ENCODE results near the gene IZUMO3.
"Not testable (repeated sequence)": the region's sequence is repeated elsewhere in the genome, so short reads cannot be mapped to it uniquely, and the experiment has no call there.

The IZUMO3 gene, protein sequence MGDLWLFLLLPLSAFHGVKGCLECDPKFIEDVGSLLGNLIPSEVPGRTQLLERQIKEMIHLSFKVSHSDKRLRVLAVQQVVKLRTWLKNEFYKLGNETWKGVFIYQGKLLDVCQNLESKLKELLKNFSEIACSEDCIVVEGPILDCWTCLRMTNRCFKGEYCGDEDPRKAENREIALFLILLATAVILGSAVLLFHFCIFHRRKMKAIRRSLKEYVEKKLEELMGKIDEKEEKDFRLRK

GRCh38 chr9:24545847-24546522 is at the start of gene IZUMO3:
IZUMO3 (minus strand) TSS chr9:24545897; CDS start chr9:24545649, 248 bp downstream.
- in situ Hi-C loops (cut with HindIII; ENCODE audit: low sequenced_read_pairs): no loop called here

- in situ Hi-C loops (cut with HindIII; ENCODE audit: low sequenced_read_pairs): no loop called here
These were observed 48.6 kb upstream of the IZUMO3 start for GRCh38 chr9:24594234-24594850.

DNA sequence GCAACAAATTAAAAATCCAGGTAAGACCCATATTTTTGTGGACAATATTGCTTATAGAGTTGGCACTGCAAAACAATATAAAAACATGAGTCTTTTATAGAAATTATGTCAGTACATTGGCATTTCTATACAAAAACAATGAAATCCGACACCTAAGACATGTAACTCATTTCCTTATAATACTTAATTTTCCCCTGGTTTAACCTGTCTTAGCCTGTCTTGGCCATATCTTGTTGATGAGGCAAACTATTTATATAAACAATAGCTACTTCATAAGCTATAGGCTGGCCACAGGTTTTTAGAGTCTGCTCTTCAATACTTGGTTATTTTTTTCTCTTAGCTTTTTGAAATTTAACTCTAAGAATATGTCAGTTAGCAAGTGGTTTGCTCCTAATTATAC is 44.7 kb upstream of the IZUMO3 start:
- in situ Hi-C loops (cut with HindIII; ENCODE audit: low sequenced_read_pairs): no loop called here

DNA sequence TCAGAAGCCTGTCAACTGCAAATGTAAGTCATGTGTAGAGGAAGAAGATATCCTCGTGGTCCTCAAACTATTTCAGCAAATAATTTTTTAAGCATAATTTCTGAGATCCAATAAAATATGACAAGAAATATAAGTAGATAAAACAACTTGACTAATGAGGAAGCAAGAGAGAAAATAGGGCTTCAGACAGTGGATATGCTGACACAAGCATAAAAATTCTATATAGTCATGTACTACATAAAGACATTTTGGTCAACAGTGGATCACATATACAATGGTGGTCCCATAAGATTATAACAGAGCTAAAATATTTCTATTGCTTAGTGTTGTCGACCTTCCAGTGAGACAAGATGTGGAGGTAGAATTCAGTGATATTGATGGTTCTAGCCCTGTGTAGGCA is 42.2 kb upstream of the IZUMO3 start:
- in situ Hi-C loops (cut with HindIII; ENCODE audit: low sequenced_read_pairs): no loop called here

- in situ Hi-C loops (cut with HindIII; ENCODE audit: low sequenced_read_pairs): no loop called here
These were observed 36.7 kb upstream of the IZUMO3 start for GRCh38 chr9:24582146-24583126.

- in situ Hi-C loops (cut with HindIII; ENCODE audit: low sequenced_read_pairs): not testable (repeated sequence)
These were observed 34.3 kb upstream of the IZUMO3 start for GRCh38 chr9:24580005-24580404.

- in situ Hi-C loops (cut with HindIII; ENCODE audit: low sequenced_read_pairs): no loop called here
These were observed 26.7 kb upstream of the IZUMO3 start for GRCh38 chr9:24572406-24572805.

GRCh38 chr9:24561957-24562356 is 16.3 kb upstream of the IZUMO3 start:
- in situ Hi-C loops (cut with HindIII; ENCODE audit: low sequenced_read_pairs): no loop called here

GRCh38 chr9:24553183-24553552 is 7.5 kb upstream of the IZUMO3 start:
- in situ Hi-C loops (cut with HindIII; ENCODE audit: low sequenced_read_pairs): no loop called here

- in situ Hi-C loops (cut with HindIII; ENCODE audit: low sequenced_read_pairs): no loop called here
These were observed 7.0 kb upstream of the IZUMO3 start for GRCh38 chr9:24552526-24553182.

DNA sequence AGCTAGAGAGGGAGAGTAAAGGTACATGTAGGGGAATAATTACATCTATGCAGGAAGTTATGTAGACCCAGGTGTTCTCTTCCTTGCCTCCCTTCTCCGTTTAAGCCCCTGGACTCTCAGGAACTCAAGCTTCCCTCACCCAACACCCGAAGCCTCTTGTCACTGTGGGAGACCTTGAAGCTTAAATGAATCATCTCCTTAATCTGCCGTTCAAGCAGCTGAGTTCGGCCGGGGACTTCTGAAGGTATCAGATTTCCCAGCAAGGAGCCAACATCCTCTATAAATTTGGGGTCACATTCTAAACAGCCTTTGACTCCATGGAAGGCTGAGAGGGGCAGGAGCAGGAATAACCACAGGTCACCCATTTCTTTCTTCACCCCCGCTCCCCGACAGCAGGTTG is 412 bp downstream of the IZUMO3 start:
- in situ Hi-C loops (cut with HindIII; ENCODE audit: low sequenced_read_pairs): no loop called here

- in situ Hi-C loops (cut with HindIII; ENCODE audit: low sequenced_read_pairs): no loop called here
These were observed 27.2 kb downstream of the IZUMO3 start for GRCh38 chr9:24518545-24518944.

DNA sequence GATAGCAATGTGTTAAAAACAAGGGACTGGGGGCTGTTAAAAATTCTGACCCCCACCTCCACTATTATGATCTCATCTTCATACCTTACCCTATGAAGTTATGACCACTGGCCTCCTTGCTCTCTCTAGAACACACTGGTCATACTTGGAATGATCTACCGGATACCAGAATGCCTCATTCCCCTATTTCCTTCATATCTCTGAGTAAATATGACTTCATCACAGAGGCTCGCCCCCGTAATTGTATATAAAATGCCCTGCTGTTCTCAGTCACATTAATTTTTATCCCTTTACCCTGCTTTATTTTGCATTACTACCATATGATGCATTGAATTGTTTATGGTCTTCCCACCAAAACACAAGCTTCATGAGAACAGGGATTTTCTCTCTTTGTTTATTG is 29.2 kb downstream of the IZUMO3 start:
- in situ Hi-C loops (cut with HindIII; ENCODE audit: low sequenced_read_pairs): no loop called here

DNA sequence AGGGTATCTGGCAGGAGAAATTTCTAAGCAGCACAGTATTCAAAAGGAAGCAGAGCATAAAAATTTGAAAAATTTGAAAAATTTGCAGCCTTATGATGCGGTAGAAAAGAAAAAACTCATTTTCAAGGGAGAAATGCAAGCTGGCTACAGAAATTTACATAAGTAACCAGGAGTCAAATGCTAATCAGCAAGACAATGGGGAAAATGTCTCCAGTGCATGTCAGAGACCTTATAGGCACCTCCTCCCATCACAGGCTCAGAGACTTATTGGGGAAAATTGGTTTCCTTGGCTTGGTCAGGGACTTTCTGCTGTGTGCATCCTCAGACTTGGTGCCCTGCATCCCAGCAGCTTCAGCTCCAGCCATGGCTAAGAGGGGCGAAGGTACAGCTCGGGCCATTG is 35.8 kb downstream of the IZUMO3 start:
- in situ Hi-C loops (cut with HindIII; ENCODE audit: low sequenced_read_pairs): no loop called here

DNA sequence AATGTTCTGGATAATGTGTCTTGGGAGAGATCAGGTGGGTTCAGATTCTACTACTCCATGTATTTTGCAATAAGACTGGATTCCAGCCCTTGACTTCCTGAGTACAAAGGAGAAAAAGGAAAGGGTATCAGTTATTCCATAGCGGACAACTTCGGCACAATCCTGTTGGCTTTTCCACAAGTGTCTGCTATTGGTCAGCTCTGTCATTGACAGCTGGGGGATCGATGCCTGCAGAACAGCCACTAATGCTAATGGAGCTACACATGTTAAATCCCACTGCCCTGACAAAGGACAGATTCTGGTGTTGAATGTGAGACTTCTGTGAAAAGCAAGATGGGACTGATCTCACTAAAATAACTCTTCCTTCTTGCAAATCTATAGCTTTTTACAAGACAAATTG is 41.2 kb downstream of the IZUMO3 start:
- in situ Hi-C loops (cut with HindIII; ENCODE audit: low sequenced_read_pairs): loop anchor here (5.0 kb wide), 1 partner anchor 53 kb away; no protein-coding TSS in a partner anchor

GRCh38 chr9:24502206-24502937 is 43.3 kb downstream of the IZUMO3 start:
- in situ Hi-C loops (cut with HindIII; ENCODE audit: low sequenced_read_pairs): loop anchor here (5.0 kb wide), 1 partner anchor 55 kb away; no protein-coding TSS in a partner anchor

DNA sequence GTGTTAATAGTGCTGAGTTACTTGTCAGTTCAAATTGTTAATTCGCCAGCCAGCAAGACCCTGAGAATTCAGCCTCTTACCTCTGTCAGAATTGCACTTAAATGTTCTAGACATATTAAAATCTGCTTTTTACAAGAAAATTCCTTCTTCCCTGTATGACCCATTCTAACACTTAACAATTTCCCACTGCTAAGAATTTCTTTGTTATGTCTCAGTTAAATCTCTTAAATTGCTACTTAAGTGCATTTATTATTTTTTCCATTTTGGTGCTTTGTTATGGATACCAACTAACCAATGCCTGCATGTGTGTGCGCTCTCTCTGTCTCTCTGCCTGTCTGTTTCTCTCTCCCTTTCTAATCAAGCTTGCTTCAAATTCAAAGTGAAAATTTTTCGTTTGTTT is 44.9 kb downstream of the IZUMO3 start:
- in situ Hi-C loops (cut with HindIII; ENCODE audit: low sequenced_read_pairs): loop anchor here (5.0 kb wide), 1 partner anchor 57 kb away; no protein-coding TSS in a partner anchor

DNA sequence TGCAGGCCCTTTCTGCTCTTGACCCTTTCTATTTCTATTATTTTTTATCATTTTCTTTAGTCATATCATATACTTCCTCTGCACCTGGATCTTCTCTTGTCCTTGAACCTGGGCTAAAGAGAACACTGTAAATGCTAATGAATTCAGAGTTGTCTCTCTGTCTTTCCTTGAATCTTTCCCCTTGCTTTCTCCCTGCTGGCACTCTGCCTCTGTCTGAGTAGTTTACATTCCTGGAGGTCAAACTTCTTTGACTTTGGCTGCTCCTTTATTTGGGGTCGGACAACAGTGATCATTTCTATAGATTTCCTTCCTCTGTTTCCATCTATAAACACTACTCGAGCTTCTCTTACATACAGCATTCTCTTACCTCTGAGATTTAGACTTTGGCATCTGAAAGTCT is 47.1 kb downstream of the IZUMO3 start:
- in situ Hi-C loops (cut with HindIII; ENCODE audit: low sequenced_read_pairs): no loop called here

- in situ Hi-C loops (cut with HindIII; ENCODE audit: low sequenced_read_pairs): no loop called here
These were observed 48.0 kb downstream of the IZUMO3 start for GRCh38 chr9:24497671-24498070.

Data from endothelial cell of hepatic sinusoid (primary cell).